GM19324 (cell line): ENCODE measurements around the gene CTDNEP1.
"Not testable (repeated sequence)": the region's sequence is repeated elsewhere in the genome, so short reads cannot be mapped to it uniquely, and the experiment has no call there.

Experiments used
- ATAC-seq: cut with Tn5 transposase; IDR thresholded peaks from one replicate; pipeline ENCODE4 v1.9.1; 2021; ENCODE audit warnings: mild to moderate bottlenecking, moderate library complexity; ENCODE audit not compliant: unreplicated experiment, low FRiP score

CTDNEP1 gene

DNA sequence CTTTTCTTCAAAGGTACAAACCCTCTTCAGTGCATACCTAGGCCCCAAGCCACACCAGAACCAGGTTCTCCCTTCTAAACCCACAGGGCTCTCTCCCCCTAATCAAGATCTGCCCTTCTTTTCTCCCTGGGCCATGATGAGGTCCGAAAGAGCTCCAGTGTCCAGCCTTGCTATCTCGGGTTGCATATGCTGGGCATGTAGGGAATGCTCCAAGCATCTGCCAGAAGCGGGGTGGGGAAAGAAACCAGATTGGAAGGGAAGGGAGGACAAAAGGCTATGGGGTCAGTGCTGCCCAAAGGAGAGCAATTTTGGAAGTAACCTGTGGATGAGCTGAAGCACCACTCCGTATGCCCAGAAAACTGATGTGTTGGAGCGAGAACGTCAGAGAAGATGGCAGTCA, 2.3 kb downstream of the CTDNEP1 start:
- ATAC-seq = no peak

DNA sequence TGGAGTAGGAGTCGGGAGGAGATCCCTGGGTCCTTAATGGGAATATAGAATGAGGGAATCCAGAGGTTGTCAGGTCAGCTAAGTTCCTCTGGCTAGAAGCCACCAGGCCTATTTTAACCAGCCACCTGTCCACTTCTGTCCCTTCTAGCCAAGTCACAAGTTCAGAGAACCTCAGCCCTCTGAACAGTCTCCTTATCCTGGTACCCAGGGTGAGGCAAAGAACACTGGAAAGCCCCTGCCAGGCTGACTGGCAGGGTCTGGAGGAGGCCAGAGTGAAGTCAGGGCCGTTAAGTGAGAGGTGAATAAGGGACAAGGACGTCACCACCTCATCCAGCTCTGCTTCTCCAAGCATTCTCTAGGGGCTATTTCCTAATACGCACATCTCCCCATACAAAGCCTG, 2.7 kb downstream of the CTDNEP1 start:
- no peak for ATAC-seq

DNA sequence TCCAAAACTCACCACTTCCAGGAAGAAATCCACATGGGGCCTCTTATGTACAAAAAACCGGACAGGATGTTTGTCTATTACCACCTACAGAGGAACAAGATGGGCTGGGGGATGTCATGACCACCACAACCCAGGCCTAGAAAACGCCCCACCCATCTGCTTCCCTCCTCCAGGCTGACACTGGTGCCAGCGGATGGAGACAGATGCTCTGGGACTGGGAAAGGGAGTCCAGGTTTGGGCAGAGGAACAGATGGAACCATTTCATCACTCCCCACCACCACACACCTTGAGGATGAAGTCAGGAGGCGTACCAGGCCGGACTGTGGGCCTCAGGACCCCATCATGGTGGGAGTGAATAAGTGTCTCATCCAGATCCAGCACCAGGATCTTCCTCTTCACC, 4.8 kb downstream of the CTDNEP1 start:
- ATAC-seq = no peak

DNA sequence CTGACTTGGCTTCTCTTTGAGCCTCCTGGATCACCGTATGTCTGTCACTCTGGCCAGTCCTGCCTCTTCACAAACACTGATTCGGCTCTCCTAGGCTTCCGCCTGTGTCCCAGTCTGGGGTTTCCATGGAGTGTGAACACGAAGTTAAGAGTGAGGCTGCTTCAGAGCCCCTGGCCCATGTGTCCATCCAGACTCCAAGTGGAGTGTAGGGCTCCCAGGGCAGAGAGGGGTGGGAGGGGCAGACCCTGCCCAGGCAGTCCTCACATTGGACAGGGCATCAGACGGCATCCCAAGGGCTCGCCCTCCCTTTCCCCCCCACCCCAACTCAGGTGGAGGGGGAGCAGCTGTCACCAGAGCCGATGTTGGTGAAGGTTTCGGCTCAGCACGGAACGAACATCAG, 7.7 kb downstream of the CTDNEP1 start:
- not testable (repeated sequence) for ATAC-seq

DNA sequence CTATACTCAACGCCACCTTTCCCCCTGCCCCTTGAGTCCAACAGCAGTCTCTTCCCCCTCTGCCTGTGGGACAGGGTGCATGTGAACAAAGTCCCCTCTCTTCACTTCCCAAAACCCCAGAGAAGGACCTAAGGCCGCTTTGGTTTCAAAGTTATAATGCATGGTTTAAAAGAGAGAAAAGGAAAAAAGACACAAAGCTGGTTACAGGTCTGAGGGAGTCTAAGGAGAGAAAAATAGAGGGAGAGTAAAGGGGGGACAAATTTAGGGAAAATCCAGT, 8.1 kb downstream of the CTDNEP1 start:
- no peak for ATAC-seq

DNA sequence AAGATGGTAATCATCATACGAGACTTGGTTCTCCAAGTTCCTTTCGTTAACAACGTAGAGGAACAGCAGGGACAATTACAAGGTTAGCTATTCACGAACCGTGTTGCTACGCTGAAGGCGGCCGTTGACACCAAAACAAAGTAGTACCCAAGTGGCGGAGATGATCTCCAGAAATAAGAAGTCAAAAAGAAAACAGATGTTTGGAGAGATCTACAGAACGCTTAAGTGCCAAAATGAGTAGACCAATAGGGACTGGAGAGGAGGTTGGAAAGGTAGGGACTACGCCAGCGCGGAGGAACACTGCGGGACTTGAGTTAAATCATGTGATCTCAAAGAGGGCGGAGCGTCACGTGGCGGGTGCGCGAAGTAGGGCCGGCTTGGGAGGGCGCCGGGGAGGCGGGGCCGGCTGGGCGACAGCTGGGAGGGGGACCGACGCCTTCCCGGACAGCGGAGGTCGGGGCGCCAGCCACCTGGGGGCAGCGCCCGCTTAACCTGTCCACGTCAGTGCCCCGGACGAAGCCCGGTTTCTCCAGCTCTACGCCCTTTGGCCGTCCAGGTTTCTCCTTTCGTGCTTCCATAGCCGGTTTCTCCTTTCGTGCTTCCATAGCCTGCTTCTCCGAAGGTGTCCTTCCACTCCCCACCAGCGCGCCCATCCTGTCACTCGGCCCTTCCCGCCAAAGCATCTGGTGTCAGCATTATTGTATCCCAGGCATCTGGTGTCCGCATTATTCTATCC, 8.6 kb downstream of the CTDNEP1 start:
- peak; percentile 46 for ATAC-seq

DNA sequence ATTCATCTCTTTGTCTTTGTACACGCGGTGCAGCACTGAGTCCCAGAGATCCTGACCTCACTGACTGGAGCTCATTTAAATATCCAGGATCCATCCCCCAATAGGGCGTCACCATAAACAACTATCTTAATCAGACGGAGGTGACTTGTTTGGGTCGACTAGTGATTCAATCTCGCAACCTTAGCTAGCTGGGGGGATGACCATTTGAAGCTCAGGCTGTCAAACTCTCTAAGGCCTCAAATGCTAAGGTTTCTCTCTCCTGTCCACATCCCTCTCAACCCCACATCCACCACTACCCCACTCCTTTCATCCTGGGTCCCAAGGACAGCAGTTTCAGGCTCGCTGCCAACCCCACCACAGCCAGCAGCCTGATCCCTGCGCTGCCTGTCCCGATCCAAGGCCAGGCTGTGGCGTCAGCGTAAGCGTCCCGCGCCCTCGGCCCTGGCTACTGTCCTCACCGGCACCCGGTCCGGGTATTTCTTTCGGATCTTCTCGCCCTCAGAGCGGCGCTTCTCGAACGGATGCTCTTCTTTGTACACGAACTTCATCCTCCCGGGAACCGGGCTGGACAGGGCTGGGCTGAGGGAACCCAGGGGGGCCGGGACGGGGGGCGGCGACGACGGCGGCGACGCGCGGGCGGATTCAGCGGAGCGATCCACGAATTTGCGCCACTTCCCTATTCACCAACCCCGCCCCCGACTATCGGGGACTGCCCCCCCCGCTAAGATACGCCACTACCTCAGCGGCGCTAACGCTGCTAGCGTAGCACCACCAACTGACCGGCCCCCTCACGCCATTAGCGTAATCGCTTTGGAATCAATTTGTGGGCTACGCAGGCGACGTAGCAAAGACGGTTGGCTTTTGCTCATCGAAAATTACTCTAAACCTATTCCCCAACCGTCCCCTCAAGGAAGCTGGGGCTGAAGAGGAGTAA, 9.5 kb downstream of the CTDNEP1 start, which contains the start of gene GABARAP:
Gene GABARAP (minus strand): TSS at position 667 of the 934 bp plus-strand sequence. CDS start 119 bp downstream, at position 548.
- peak; percentile 33 for ATAC-seq

DNA sequence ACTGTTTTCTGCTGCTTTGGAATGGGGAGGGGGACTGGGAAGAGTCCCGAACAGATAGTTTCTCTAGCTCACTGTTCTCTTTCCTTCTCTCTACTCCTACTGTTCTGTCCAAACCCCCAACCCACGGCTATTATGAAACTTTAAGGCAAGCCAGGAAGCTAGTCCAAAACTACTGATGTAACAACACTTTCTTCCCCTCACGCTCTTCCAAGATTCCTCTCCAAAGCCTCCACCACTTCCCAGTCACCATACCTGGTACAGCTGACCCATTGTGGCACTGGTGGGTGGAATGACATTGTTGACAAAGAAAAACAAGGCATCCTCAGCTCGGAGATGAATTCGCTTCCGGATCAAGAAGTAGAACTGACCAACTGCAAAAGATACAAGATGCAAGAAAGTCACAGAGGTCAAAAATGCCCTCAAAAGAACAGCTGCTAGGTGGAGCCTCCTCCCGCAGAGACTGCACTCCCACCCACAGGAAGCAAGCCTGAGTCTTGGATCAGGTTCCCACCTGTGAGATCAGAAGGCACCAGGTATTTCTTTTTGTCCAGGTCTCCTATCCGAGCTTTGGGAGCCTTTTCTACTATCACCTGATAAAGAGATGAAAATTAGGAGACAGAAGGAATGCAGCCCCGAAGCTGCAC, 10.3 kb downstream of the CTDNEP1 start:
- no peak for ATAC-seq

DNA sequence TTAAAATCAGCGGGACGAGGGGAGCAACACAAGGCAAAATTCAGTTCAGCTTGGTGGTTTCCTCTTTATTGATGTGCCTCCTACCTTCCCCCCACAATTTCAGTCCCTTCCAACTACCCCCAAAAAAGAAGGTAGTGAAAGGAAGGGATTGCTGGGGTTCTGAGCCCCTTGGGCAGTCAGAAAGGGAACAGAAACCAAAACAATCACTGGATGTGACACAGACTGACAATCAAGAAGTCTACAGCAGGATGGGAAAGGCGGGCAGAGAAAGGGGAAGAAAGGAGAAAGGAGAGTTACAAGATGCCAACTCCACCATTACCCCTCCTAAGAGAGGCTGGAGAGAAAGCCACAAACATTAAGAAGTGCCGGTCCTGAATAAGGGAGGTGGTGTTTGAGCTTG, 11.2 kb downstream of the CTDNEP1 start:
- ATAC-seq = no peak

DNA sequence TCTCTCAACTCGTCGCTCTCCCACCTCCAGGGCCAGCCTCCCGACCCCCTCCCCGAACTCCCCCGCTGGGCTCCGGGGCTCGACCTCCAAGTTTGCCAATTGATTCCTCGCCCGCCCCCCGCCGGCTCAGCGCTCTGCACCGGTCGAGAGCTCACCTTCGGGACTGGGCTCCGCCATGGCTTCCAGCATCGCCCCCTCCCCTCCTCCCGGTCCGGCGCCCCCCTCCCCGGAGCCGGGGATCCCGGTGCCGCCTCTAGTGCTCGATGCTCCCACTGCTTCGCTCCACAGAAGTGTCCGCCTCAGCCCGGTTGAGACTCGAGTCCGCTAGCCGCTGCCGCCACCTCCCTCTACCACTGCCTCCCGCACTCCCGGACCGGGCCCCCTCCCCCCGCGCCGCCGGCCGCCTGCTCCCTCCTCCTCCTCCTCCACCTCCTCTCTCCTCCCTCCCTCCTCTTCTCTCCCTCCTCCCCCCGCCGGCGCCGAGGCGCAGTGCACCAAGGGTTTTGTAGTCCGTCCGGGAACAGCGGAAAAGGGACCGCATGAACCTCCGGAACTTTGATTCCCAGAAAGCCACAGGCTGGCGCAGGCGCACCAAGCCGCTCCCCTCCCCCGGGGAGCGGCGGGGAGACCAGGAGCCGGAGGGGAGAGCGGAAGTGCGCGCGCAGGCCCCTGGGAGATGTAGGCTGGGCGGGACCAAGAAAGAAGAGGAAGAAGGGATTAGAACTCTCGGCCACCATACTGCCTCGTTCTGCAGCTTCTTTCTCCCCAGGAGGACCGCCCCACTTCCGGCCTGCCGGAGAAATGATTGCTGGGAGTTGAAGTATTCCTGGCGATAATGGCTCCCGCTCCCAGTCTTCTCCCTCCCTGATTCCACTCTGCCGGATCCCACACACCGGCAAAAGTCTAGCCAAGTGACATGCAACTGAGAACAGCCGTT, 12.2 kb downstream of the CTDNEP1 start, which contains the start of gene PHF23:
Gene PHF23 (minus strand): TSS at position 367 of the 937 bp plus-strand sequence. CDS start 178 bp downstream, at position 189.
- ATAC-seq = peak; percentile 66

DNA sequence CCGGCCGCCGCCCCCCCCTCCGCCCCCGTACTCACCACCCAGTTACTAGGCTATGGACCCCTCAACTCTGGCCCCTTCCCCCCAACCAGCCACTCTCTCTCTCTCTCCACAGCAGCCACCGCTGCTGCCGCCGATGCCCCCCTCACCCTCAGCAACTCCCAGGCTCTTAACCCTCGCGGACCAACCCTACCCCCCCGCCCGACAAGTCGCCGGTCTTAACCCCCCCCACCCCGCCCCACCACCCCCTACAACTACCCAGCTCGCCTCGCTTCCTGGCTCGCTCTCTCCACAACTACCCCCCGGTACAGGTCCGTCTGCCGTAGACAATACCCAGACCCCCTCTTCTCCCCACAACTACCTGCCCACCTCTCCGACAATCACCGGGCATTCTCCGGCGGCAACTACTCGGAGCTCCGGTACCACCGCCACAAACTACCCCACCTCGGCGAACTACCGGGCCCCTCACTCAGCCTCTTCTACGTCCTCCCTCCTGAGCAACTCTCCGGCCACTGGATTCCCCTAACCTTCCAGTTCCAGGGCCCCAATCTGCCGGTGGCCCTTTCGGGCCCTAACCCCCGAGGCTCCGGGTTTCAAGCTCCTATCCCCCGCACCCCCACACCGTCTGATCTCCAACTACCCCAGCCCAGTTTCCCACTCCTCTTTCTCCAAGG, 13.0 kb downstream of the CTDNEP1 start:
- ATAC-seq = no peak

DNA sequence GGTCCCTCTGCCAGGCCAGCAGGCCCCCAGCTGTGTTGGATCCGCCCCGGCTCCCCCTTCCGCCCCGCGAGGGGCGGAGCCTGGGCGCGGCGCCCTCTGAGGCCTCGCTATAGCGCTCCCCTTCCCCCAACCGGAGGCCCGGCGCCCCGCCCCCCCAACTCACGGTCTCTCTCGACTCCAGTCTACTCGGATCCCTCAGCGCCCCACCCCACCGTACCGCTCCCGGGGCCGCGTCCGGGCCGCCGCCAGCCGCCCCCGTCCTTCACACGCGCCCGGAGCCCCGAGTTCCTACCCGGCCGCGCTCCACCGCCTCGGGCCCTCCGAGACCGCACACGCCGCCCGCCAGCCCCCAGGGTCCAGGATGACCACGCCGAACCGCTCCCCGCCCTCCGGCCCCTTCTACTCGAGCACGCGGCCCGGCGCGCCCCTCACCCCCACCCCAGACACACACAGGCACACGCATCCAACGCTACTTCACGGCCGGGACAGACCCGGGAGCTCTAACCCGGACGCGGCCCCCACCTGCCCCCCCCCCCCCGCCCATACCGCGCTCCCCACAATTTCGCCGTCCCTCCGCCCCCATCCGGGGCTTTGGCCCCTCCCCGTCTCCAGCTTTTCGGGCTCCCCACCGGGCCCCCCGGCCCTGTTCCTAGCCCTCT, 13.6 kb downstream of the CTDNEP1 start:
- no peak for ATAC-seq

DNA sequence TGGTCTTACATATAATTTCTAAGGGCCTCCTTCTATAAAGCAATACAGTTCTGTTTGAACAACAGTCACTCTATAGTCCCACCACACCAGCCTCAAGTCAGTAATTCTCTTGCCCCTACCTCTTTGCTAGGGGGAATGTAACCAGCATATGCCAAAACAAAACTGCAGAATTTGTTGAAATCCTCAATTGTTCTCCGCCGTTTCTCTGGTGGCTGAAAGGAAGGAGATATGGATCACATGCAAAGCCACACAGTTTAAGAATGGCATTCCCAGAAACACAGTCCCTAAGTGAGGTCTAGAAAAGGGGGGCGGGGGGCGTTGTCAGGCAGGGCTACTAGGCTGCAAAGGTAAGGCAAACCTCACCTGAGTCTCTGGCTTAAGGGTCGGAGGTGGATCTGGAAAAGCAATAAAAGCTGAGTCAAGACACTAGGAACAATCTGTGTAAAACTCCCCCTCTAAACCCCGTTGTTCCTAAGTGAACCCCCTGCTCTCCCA, 14.2 kb downstream of the CTDNEP1 start:
- no peak for ATAC-seq

DNA sequence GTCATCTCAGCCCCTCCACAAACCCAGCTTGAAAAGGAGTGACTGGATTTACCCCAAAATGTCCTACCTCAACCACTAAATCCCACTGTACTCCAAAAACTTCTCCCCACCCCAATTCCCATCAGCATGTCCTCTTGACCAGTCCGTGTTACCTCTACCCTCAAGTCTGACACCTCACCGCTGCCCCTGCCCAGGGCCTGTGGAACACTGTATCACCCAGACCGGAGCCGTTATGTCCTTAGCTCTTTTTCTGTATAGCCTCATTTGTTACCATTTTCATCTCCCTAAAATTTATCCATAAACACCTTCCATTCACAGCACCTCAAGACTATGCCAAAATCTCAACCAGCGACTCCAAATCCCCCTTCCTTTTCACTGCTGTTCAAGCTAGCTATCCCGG, 14.7 kb downstream of the CTDNEP1 start:
- no peak for ATAC-seq

DNA sequence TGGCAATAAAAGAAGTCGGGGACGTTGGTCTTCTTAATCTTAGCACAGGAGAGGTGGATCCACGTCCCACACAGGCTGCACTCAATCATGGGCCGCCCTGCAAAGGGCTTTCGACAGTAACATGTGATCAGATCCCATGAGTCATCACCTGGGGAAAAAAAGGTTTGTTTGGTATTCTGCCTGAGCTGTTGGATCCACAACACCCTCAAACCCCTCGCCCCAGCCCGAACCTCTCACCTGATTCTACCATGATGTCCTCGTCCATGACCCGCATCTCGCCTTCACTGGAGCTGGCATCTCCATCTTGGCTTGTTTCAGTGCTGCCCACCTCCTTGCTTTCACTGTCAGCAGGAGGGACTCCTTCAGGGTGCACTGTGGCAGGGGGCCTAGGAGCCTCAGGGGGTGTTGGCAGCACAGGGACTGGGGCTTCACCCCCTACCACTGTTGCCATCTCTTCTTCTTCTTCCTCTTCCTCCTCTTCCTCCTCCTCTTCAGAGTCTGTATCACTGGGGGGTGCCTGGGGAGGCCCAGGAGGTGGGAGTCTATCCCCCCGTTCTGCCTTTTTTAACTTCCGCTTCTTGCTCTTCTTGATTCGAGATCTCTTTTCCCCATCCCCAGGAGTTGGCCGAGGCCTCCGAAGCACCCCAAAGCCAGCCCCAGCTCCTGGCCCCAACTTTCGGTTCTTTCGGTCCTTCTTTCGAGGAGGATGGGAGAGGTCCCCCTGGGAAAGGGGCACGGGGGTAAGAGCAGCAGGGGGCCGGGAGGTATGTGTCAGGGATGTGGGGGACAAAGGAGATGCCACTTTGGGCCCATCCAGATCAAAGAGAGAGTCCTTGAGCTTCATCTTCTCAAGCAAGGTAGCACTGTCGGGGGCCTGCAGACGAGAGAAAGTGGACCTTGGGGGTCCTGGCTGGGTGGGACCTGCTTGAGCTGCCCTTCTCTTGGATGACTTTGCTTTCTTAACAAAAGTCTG, 15.6 kb downstream of the CTDNEP1 start:
- no peak for ATAC-seq

DNA sequence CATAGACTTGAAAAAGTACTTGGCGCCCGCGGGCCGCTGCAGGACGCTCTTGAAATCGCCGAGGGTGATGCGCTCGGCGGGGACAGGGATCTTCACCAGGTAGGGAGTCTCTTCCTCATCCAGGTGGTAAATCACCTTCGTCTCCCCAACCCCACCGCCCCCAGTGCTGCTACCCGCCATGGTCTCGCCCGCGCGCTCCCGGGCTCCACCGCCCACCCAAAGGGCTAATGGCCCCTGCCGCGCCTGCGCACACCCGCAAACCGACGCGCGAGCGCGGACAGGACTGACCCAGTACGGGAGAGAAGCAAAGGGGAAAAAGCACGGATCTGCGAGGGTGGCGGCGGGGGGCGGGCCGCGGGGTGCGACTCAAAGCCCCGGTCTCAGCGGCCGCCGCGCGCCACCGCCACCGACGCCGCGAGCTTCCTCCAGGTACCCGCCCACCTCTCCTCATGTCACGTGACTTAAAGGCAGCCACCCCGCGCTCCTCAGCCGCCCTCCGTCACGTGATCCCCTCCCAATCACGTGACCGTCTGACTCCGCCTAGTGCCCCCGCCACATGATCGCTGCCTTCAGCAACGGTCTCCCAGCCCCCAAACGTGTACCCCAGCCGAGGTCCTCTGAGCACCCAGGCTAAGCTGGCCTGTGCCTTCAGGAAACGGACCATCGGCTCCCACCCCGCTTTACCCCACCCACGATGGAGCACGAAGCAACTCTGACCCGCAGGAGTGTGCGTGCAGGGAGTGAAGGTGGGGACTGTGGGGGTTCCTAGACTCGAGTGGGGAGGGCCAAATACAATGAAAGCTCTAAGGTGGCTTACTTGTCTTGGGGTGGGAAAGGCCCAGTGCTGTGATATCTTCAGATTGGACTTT, 17.2 kb downstream of the CTDNEP1 start, which contains the start of gene DVL2:
Gene DVL2 (minus strand): TSS at position 435 of the 869 bp plus-strand sequence. CDS start 255 bp downstream, at position 180.
- ATAC-seq = peak; percentile 70

DNA sequence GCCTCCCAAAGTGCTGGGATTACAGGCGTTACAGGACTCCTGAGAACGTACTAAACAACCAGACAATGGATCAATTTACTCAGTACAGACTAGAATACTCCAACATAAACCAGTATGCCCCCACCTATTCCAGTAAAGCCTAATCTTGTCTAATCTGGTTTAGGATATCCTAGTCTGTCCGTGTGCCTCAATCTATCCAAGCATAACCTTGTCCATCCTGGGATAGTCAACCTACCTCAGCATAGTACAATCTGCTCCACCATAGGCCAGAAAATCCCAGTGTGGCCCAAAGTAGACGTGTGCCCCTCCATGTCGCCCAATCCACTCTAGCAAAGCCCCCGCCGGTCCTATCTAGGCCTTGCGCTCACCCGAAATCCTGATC, 17.8 kb downstream of the CTDNEP1 start:
- ATAC-seq = no peak
